Measurements from ENCODE around the gene BTC.
"Not testable (repeated sequence)": the region's sequence is repeated elsewhere in the genome, so short reads cannot be mapped to it uniquely, and the experiment has no call there.

BTC gene

GRCh38 chr4:74814052-74814451 lies 19.7 kb upstream of the BTC start:
- no peak for TF ChIP-seq CTCF (conservative IDR thresholded peaks at IDR 0.05; ENCODE audit: low read depth, low read length)
- no peak overlapping the region for H3K4me3 ChIP-seq (ENCODE audit: low read length)
- no peak for DNase-seq (ENCODE audit: low read depth)

DNA sequence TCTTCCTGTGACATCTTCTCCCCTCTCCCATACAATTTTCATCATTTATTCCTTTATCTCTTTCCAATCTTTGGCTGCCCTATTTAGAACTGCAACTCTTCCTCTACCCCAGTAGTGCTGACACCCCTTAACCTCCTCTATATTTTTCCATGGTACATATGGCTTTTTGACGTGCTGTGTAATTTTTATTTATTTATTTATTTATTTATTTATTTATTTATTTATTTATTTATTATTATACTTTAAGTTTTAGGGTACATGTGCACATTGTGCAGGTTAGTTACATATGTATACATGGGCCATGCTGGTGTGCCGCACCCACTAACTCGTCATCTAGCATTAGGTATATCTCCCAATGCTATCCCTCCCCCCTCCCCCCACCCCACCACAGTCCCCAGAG lies 17.7 kb upstream of the BTC start:
- not testable (repeated sequence) for DNase-seq (ENCODE audit: low read depth); H3K4me3 ChIP-seq (ENCODE audit: low read length)

GRCh38 chr4:74805601-74806000 lies 11.3 kb upstream of the BTC start:
- DNase-seq (ENCODE audit: low read depth) = peak; percentile 27
- TF ChIP-seq CTCF (conservative IDR thresholded peaks at IDR 0.05; ENCODE audit: low read depth, low read length) = peak; percentile 26
- no peak overlapping the region for H3K4me3 ChIP-seq (ENCODE audit: low read length)

DNA sequence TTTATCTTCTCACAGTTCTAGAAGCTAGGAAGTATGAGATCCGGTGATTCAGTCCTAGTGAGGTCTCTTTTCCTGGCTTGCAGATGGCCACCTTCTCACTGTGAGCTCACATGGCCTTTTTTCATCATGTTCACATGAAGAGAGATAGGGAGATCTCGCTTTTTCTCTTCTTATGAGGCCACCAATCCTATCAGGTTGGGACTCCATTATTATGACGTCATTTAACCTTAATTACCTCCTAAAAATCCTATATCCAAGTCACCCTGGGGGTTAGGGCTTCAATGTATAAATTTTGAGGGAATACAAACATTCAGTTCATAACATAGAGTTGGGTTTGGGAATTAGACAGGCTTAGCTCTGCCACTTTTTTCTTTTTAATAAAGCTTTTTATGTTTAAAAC lies 6.0 kb upstream of the BTC start:
- no peak for TF ChIP-seq CTCF (conservative IDR thresholded peaks at IDR 0.05; ENCODE audit: low read depth, low read length)
- DNase-seq (ENCODE audit: low read depth) = no peak

GRCh38 chr4:74796631-74797030 lies 2.3 kb upstream of the BTC start:
- no peak overlapping the region for H3K4me3 ChIP-seq (ENCODE audit: low read length)
- no peak for TF ChIP-seq CTCF (conservative IDR thresholded peaks at IDR 0.05; ENCODE audit: low read depth, low read length)
- DNase-seq (ENCODE audit: low read depth) = no peak

More for the DNA sequence above, 6.0 kb upstream of the BTC start:
- no peak overlapping the region for H3K4me3 ChIP-seq (ENCODE audit: low read length)

- TF ChIP-seq CTCF (conservative IDR thresholded peaks at IDR 0.05; ENCODE audit: low read depth, low read length) = peak; percentile 71
- peak overlapping the region; percentile 69 for H3K4me3 ChIP-seq (ENCODE audit: low read length)
- peak; percentile 43 for DNase-seq (ENCODE audit: low read depth)
These were observed 454 bp downstream of the BTC start for GRCh38 chr4:74793757-74794381.

GRCh38 chr4:74790652-74791051 lies 3.7 kb downstream of the BTC start:
- DNase-seq (ENCODE audit: low read depth) = no peak
- TF ChIP-seq CTCF (conservative IDR thresholded peaks at IDR 0.05; ENCODE audit: low read depth, low read length) = no peak
- no peak overlapping the region for H3K4me3 ChIP-seq (ENCODE audit: low read length)
